PC-3 (cell line): ENCODE data around the gene PNCK. TPM values are rescaled to one million over a fixed set of nuclear protein-coding genes. Genes with fewer than 3 reads are reported as not detected.
"Not testable (repeated sequence)": the region's sequence is repeated elsewhere in the genome, so short reads cannot be mapped to it uniquely, and the experiment has no call there.

Experiments
- ATAC-seq: fragments of 200-7000 bp; cut with Tn5 transposase; 2 replicates; pipeline ENCODE4 v1.9.1; 2020; ENCODE audit warnings: mild to moderate bottlenecking, moderate library complexity
- BruUV-seq: library from RNA; stranded (reverse); fragments of 400-500 nt; replicated peaks from 2 replicates; lab custom pipeline; 2021; lab: Mats Ljungman, UMichigan
- CTCF ChIA-PET: fragments of 300-600 bp; sonication (Branson Sonifier 250); formaldehyde crosslinking; loops from one replicate; lab custom pipeline; 2022; ENCODE audit warnings: antibody characterized with exemption; lab: Charles Lee
- POLR2A ChIA-PET: fragments of 300-600 bp; sonication (Branson Sonifier 250); formaldehyde crosslinking; loops from one replicate; lab custom pipeline; 2022; ENCODE audit warnings: antibody characterized with exemption; ENCODE audit not compliant: unreplicated experiment; lab: Charles Lee
- DNase-seq: peaks from one replicate; pipeline ENCODE4 v3.0.0-alpha.2; 2015
- H2AFZ ChIP-seq: fragments of 300-600 bp; sonication (generic); 2 replicates; pipeline ENCODE4 v1.6.0; 2016; ENCODE audit warnings: antibody characterized with exemption, low read length
- H3F3A ChIP-seq: fragments of 300-600 bp; sonication (generic); one replicate; pipeline ENCODE4 v1.6.0; 2017; ENCODE audit warnings: antibody characterized with exemption, low read length, control low read depth, mild to moderate bottlenecking; ENCODE audit not compliant: unreplicated experiment
- H3K27ac ChIP-seq: fragments of 300-600 bp; sonication (generic); 2 replicates; pipeline ENCODE4 v1.5.1; 2016; ENCODE audit warnings: mild to moderate bottlenecking, low read length
- H3K27me3 ChIP-seq: fragments of 300-600 bp; sonication (generic); 2 replicates; pipeline ENCODE4 v1.6.1; 2016; ENCODE audit warnings: low read length, mixed read lengths
- H3K36me3 ChIP-seq: fragments of 300-600 bp; sonication (generic); 2 replicates; pipeline ENCODE4 v1.6.1; 2016; ENCODE audit warnings: low read depth, mixed run types, low read length, mixed read lengths
- H3K4me1 ChIP-seq: fragments of 300-600 bp; sonication (generic); 2 replicates; pipeline ENCODE4 v1.5.1; 2016; ENCODE audit warnings: low read length; ENCODE audit not compliant: insufficient read depth
- H3K4me2 ChIP-seq: fragments of 300-600 bp; sonication (generic); 2 replicates; pipeline ENCODE4 v1.6.0; 2016; ENCODE audit warnings: low read length
- H3K4me3 ChIP-seq: fragments of 300-600 bp; sonication (generic); 2 replicates; pipeline ENCODE4 v1.5.1; 2016; ENCODE audit warnings: mild to moderate bottlenecking, low read length, mixed read lengths
- H3K79me2 ChIP-seq: fragments of 300-600 bp; sonication (generic); 2 replicates; pipeline ENCODE4 v1.6.1; 2017; ENCODE audit warnings: low read length, mixed read lengths
- H3K9ac ChIP-seq: fragments of 300-600 bp; sonication (generic); 2 replicates; pipeline ENCODE4 v1.6.0; 2016; ENCODE audit warnings: mild to moderate bottlenecking, low read length
- H3K9me2 ChIP-seq: fragments of 300-600 bp; sonication (generic); replicated peaks from 2 replicates; pipeline ENCODE4 v1.6.1; 2016; ENCODE audit warnings: mixed run types, low read length, mixed read lengths
- H3K9me3 ChIP-seq: fragments of 300-600 bp; sonication (generic); 2 replicates; pipeline ENCODE4 v1.6.1; 2016; ENCODE audit warnings: low read length, mixed read lengths
- H4K20me1 ChIP-seq: fragments of 300-600 bp; sonication (generic); 2 replicates; pipeline ENCODE4 v1.6.1; 2016; ENCODE audit warnings: low read length, mixed read lengths
- CTCF ChIP-seq: fragments of 300-600 bp; sonication (generic); conservative IDR thresholded peaks from 2 replicates; pipeline ENCODE4 v1.5.1; 2017; ENCODE audit warnings: antibody characterized with exemption, low read depth, mild to moderate bottlenecking, low read length
- EZH2 ChIP-seq: fragments of 300-600 bp; sonication (generic); IDR thresholded peaks from one replicate; pipeline ENCODE4 v1.6.1; 2017; ENCODE audit warnings: antibody characterized with exemption, mild to moderate bottlenecking, low read length; ENCODE audit not compliant: unreplicated experiment
- EZH2phosphoT487 ChIP-seq: fragments of 300-600 bp; sonication (generic); IDR thresholded peaks from 2 replicates; pipeline ENCODE4 v1.6.1; 2018; ENCODE audit warnings: mild to moderate bottlenecking, antibody characterized with exemption, low read length, borderline replicate concordance
- intact Hi-C: fragments of 100-400 bp; cut with micrococcal nuclease; formaldehyde crosslinking; loops from 2 replicates; pipeline ENCODE4 v1.9.0; 2023
- total RNA-seq: library from RNA; depleted of rRNA; stranded (reverse); fragments of >200 nt; gene quantifications from 2 replicates; pipeline ENCODE4 v1.2.3, GENCODE V29; 2014

The PNCK gene
- total RNA-seq, 1 experiment from 2014 or later: 1.0 TPM

GRCh38 chrX:153694687-153695270, 21.2 kb upstream of the PNCK start:
- no peaks in the 10 kb centered on the region for H3K9me2 ChIP-seq
- ChIA-PET POLR2A (no interaction called here), CTCF (no interaction called here)
- H3K9ac ChIP-seq: no peak overlapping the region
- H3K4me1 ChIP-seq: peaks cover 8% of the 10 kb centered on the region
- H3F3A ChIP-seq: no peaks in the 10 kb centered on the region
- H3K79me2 ChIP-seq: peaks cover 9% of the 10 kb centered on the region
- TF ChIP-seq EZH2: no peak
- no peak for TF ChIP-seq CTCF
- no peak for TF ChIP-seq EZH2phosphoT487
- H3K36me3 ChIP-seq: no peaks in the 10 kb centered on the region
- H3K27ac ChIP-seq: no peak overlapping the region
- BruUV-seq: no TSS peak
- no peaks in the 10 kb centered on the region for H4K20me1 ChIP-seq
- ATAC-seq (no peak), DNase-seq (no peak)
- intact Hi-C loops: no loop called here
- no peak overlapping the region for H3K4me3 ChIP-seq
- H3K9me3 ChIP-seq: no peaks in the 10 kb centered on the region
- no peaks in the 10 kb centered on the region for H3K27me3 ChIP-seq
- H3K4me2 ChIP-seq: no peak overlapping the region
- no peak overlapping the region for H2AFZ ChIP-seq

GRCh38 chrX:153694256-153694655, 20.6 kb upstream of the PNCK start:
- H3K27me3 ChIP-seq, H3K36me3 ChIP-seq, H3K4me3 ChIP-seq, H3F3A ChIP-seq, H4K20me1 ChIP-seq, H2AFZ ChIP-seq, DNase-seq, H3K9me3 ChIP-seq, POLR2A ChIA-PET, H3K4me2 ChIP-seq, ATAC-seq, H3K9me2 ChIP-seq, H3K9ac ChIP-seq, H3K27ac ChIP-seq, intact Hi-C loops, BruUV-seq, CTCF ChIA-PET: not testable (repeated sequence)
- Histone ChIP-seq H3K79me2 (peaks cover 13% of the 10 kb centered on the region), H3K4me1 (peaks cover 12% of the 10 kb centered on the region)

- Histone ChIP-seq H4K20me1 (no peaks in the 10 kb centered on the region), H3F3A (no peaks in the 10 kb centered on the region), H3K27ac (no peak overlapping the region), H3K27me3 (no peaks in the 10 kb centered on the region), H3K9ac (no peak overlapping the region), H3K4me3 (no peak overlapping the region), H3K36me3 (no peaks in the 10 kb centered on the region), H3K4me1 (peaks cover 12% of the 10 kb centered on the region), H3K9me2 (no peaks in the 10 kb centered on the region), H3K4me2 (no peak overlapping the region), H3K9me3 (no peaks in the 10 kb centered on the region), H2AFZ (no peak overlapping the region), H3K79me2 (peaks cover 13% of the 10 kb centered on the region)
- ChIA-PET POLR2A (no interaction called here), CTCF (no interaction called here)
- intact Hi-C loops: no loop called here
- DNase-seq (no peak), ATAC-seq (no peak)
- TF ChIP-seq EZH2: no peak
- TF ChIP-seq CTCF: no peak
- no peak for TF ChIP-seq EZH2phosphoT487
- BruUV-seq: no TSS peak
These were observed 19.8 kb upstream of the PNCK start for GRCh38 chrX:153693216-153694086.
